ENCODE data around the gene TDP2. TPM values are rescaled to one million over a fixed set of nuclear protein-coding genes. Genes with fewer than 3 reads are reported as not detected.

Gene TDP2
- total RNA-seq, 2 experiments from 2014 or later: 27.2 to 39.6 TPM

DNA sequence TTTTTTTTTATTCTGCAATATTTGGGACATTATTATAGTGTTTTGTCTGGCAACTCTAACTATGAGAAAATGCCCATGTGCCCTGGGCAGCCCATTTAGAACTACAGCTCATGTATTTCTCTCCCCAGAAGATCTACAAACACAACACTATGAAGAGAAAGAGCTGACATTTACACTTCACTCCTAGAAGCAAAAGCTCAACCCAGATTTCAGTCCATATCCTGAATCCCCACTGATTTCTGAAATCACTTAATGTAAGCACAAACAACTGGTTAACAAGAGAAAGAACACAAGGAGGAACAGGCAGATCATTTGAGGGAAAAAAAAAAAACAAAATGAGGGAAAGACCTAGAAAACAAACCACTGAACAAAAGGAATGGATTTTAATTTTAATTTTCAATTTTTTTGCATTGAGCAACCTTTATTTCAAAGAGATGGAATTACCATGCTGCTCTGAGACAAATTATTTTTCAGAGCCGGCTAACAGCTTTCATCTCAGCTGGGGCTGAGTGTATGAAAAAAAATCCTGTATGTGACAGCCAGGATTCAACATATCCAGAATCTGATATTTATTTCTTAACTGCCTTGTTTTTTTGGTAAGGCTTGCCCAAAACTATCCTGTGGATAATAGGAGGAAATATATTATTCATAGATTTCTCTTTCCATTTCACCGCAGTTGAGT, 53.2 kb downstream of the TDP2 start:
- no peak overlapping the region for H3K27ac ChIP-seq (ENCODE audit: low read depth, low read length, poor library complexity, severe bottlenecking)
- ChIA-PET POLR2A (interaction anchor here (0.7 to 0.9 kb wide), 3 partner anchors 52 to 449 kb away, joined by 3 to 4 read pairs (median 3); no protein-coding TSS in a partner anchor), CTCF (ENCODE audit: unreplicated experiment) (no interaction called here)
- no peaks in the 10 kb centered on the region for H3K9me2 ChIP-seq (ENCODE audit: insufficient read depth, low read length)
- no peaks in the 10 kb centered on the region for H3K9me3 ChIP-seq (ENCODE audit: low read length)
- H2AFZ ChIP-seq (ENCODE audit: low read length): no peak overlapping the region
- no peak for DNase-seq (ENCODE audit: low spot score)
- H3K4me3 ChIP-seq (ENCODE audit: low read depth, low read length, poor library complexity, severe bottlenecking): no peak overlapping the region
- no TSS peak for BruUV-seq (replicated peaks)
- intact Hi-C loops (cut with micrococcal nuclease; ENCODE audit: unreplicated experiment): no loop called here
- TF ChIP-seq, protein P1, sequence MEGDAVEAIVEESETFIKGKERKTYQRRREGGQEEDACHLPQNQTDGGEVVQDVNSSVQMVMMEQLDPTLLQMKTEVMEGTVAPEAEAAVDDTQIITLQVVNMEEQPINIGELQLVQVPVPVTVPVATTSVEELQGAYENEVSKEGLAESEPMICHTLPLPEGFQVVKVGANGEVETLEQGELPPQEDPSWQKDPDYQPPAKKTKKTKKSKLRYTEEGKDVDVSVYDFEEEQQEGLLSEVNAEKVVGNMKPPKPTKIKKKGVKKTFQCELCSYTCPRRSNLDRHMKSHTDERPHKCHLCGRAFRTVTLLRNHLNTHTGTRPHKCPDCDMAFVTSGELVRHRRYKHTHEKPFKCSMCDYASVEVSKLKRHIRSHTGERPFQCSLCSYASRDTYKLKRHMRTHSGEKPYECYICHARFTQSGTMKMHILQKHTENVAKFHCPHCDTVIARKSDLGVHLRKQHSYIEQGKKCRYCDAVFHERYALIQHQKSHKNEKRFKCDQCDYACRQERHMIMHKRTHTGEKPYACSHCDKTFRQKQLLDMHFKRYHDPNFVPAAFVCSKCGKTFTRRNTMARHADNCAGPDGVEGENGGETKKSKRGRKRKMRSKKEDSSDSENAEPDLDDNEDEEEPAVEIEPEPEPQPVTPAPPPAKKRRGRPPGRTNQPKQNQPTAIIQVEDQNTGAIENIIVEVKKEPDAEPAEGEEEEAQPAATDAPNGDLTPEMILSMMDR (conservative IDR thresholded peaks at IDR 0.05; ENCODE audit: low read length): no peak
- no peak for TF ChIP-seq EZH2phosphoT487 (IDR thresholded peaks at IDR 0.05; ENCODE audit: borderline replicate concordance, low read depth, low read length)
- H4K20me1 ChIP-seq (ENCODE audit: insufficient read depth, low read length): no peaks in the 10 kb centered on the region
- no peaks in the 10 kb centered on the region for H3K4me1 ChIP-seq (ENCODE audit: insufficient read depth, low read length, poor library complexity, severe bottlenecking)
- no peak overlapping the region for H3K4me2 ChIP-seq (ENCODE audit: low read length)
- no peaks in the 10 kb centered on the region for H3K79me2 ChIP-seq (ENCODE audit: insufficient read depth, low read depth, low read length)
- no peaks in the 10 kb centered on the region for H3K36me3 ChIP-seq (ENCODE audit: insufficient read depth, low read length)

DNA sequence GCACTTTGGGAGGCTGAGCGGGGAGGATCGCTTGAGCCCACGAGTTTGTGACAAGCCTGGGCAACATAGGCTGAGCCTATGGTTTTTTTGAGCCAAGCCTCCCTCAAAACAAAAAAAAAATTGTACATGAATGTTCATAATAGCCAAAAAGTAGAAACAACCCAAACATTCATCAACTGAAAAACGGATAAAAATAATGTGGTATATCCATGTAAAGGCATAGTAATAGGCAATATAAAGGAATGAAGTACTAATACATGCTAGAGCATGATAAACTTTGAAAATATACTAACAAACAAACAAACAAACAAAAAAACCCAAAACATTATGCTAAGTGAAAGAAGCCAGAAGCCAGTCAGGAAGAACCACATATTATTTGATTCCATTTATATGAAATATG, 56.0 kb downstream of the TDP2 start:
- no peak for TF ChIP-seq EZH2phosphoT487 (IDR thresholded peaks at IDR 0.05; ENCODE audit: borderline replicate concordance, low read depth, low read length)
- TF ChIP-seq, protein P1 (conservative IDR thresholded peaks at IDR 0.05; ENCODE audit: low read length): no peak

More for the DNA sequence above, 56.0 kb downstream of the TDP2 start:
- H3K9me3 ChIP-seq (ENCODE audit: low read length): no peaks in the 10 kb centered on the region
- H3K36me3 ChIP-seq (ENCODE audit: insufficient read depth, low read length): no peaks in the 10 kb centered on the region
- H2AFZ ChIP-seq (ENCODE audit: low read length): no peak overlapping the region
- no peaks in the 10 kb centered on the region for H3K4me1 ChIP-seq (ENCODE audit: insufficient read depth, low read length, poor library complexity, severe bottlenecking)
- intact Hi-C loops (cut with micrococcal nuclease; ENCODE audit: unreplicated experiment): no loop called here
- H4K20me1 ChIP-seq (ENCODE audit: insufficient read depth, low read length): no peaks in the 10 kb centered on the region
- H3K9me2 ChIP-seq (ENCODE audit: insufficient read depth, low read length): no peaks in the 10 kb centered on the region
- CTCF ChIA-PET (ENCODE audit: unreplicated experiment): no interaction called here
- POLR2A ChIA-PET: interaction anchor here (0.6 kb wide), 1 partner anchor 12 kb away, joined by 3 read pairs; no protein-coding TSS in a partner anchor
- no peak for DNase-seq (ENCODE audit: low spot score)
- BruUV-seq (replicated peaks): no TSS peak
- H3K4me3 ChIP-seq (ENCODE audit: low read depth, low read length, poor library complexity, severe bottlenecking): no peak overlapping the region
- no peak overlapping the region for H3K4me2 ChIP-seq (ENCODE audit: low read length)
- H3K27ac ChIP-seq (ENCODE audit: low read depth, low read length, poor library complexity, severe bottlenecking): no peak overlapping the region
- no peaks in the 10 kb centered on the region for H3K79me2 ChIP-seq (ENCODE audit: insufficient read depth, low read depth, low read length)

Data from OCI-LY7 (cell line).